GM18519 (cell line): ENCODE results near the gene CA5A.

ENCODE experiments used
- ATAC-seq: cut with Tn5 transposase; IDR thresholded peaks from one replicate; pipeline ENCODE4 v1.9.1; 2021; ENCODE audit warnings: mild to moderate bottlenecking, moderate library complexity; ENCODE audit not compliant: unreplicated experiment, low FRiP score

CA5A gene

DNA sequence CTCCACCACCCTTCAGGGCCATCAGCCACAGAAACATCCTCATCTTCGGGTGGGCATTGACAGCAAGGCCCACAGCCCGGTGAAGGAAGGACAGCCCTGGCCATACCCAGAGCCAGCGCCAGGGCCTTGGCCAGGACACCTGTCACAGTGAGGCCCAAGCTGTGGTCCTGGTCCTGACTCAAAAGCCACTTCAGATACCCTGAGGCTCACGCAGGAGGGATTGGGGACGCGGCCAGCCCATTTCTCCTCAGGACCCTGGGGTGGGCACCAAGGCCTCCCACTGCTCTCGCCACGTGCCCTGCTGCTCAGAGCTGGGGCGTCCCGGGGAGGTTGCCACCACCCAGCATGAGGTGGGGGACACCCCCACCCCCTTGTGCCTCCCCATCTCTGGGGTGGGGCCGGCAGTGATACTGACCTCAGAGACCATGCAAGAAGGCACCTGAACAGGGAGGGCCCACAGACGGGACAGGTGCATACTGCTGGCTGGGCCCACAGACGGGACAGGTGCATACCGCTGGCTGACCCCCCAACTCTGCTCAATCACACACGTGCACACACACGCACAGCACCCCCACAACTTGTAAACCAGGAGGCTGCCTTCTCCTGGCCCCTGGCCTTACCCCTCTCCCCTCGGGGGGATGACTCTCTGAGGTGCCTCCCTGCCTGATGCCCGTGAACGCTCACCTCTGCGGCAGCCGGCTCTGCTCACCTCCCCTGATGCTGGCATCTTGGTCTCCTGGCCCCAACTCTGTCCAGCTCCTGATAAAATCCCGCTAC lies 81.2 kb downstream of the CA5A start:
- no peak for ATAC-seq

DNA sequence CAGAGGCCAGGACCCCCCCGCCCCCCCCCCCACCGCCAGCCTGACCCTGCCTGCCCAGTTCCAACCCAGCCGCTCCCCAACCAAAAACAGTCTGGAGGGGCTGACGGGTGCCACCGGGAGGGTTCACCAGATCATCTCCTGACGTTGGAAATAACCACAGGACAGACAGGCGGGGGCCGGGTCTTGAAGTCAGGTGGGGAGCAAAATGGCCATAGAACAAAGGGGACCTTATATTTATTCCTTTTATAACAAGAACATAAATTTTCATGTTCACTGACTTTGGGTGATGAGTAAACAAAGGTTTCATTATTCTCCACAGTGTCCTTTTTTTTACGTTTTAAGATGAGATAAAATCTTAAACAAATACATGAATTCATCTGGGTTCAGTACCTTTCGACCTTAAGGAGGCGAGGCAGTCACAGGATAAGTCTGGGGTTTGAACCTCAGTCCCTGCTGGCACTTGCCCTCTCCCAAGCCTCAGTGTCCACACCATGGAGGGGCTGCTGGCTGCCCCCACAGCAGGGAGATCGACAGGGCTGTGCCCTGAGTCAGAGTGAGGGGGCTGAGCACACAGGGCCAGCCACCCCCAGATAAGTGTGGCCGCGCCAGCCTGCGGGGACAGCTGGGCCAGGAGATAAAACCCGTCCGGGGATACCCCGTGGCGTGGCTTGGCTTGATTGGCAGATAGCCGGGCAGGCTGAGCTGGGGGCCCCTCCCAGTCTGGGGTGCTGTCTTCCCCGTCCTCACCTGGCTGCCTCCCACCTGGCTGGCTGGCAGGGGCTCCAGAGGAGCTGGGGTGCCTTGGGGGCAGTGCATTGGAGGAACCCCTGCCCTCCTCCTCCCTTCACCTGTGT lies 82.0 kb downstream of the CA5A start:
- no peak for ATAC-seq

DNA sequence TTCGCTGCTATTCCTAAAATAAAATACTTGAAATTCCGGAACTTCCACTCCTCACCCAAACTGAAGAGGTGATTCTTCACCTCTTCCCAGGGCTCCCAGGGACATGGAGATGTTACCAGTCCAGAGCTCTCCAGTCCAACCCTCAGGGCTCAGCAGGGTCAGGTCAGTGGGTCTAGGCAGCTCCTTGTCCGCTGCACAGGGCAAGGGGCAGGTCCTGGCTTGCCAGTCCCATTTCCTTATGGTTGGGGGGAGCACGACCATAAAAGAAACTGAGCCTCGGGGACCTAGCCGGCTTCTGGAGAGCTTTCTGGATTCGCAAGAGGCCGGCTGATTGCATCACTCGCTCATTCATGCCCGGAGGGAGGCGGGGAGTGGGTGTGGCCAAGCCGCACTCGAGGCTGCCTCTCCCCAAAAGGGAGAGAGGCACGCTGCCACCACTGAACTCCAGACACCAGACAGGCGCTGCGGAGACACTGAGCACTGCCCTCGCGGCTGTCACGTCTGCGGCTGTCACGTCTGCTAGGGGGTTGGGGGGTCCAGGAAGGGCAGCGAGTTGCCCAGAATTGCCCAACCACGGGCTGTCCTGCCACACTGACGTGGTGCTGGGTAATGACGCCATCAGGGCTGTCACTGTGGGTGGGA lies 82.8 kb downstream of the CA5A start:
- ATAC-seq = no peak

DNA sequence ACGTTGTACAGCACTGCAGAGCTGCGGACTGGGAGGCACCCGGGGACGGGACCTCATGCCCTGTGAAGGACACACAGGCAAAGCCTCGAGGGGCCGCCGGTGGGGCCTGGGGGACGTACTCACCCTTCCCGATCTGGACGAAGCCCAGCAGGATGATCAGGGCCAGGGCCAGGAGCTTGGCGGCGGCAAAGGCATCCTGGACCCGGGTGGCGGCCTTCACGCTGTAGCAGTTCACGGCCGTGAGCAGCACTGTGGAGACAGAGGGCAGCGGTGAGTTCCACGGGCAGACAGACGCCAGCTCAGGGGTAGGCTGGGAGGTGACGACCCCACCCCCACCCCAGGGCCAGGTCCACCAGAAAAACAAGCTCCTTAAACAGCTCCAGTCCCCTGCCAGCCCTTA lies 84.7 kb downstream of the CA5A start:
- ATAC-seq = no peak

DNA sequence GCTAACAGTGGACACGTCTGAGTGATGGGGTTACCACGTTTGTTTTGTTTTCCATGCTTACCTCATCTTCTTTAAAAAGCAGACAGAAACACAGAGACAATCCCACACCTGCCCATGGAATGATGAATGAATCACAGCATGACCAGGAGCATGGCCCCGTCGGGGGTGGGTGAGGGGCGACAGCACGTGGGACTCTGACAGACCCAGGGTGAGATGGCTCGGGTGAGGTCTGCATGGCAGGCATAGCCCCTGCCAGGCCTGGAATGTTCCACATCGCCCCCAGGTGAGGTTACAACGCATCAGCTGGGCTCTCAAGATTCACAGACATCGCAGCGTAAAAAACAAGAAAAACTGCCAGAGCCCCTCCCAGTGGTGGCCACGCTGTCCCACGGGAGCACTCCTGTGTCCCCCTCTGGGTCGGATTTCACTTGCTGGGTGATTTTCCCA lies 85.2 kb downstream of the CA5A start:
- no peak for ATAC-seq

DNA sequence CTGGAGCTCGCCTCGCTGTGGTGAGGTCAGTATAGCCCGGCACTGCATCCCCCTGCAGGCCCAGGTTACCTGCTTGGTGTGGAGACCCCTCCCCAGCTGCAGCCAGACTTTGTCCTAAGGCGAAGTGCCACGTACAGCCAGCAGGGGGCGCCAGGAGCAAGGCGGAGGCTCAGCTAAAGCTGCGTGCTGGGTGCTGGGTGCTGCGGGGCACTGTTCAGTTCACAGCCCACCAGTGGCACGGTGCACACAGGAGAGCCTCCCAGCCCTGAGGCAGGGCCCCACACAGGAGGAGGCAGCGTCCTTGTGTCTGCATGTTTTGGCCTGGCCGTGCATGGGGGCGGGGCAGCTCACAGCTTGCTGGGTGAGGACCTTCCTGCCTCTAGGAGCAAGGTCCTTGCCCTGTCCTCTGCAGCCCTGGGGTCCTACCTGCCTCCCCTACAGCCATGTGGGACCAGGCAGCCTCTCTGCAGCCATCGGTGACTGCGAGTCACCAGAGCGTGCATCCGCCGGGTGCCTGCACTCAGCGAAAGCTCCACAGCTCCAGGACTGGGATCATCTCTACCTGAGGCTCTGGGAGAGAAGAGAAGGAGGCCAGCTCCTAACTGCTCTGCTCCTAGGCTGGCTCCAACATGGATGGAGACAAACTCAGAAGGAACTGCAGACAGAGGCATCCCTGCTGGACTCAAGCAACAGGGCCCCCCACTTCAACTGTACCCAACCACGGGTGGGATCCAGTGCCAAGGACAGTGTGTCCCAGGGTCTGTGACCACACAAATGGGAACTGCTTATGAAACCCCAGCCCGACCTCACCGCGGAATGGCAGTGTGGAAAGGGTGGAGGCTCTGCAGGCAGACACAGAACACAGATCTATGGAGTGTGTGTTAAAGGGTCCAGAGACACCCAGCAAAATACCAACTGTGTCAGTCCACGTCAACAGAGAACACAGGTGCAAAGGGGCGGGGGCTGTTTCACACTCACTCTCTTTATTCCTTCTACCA lies 86.0 kb downstream of the CA5A start:
- no peak for ATAC-seq

DNA sequence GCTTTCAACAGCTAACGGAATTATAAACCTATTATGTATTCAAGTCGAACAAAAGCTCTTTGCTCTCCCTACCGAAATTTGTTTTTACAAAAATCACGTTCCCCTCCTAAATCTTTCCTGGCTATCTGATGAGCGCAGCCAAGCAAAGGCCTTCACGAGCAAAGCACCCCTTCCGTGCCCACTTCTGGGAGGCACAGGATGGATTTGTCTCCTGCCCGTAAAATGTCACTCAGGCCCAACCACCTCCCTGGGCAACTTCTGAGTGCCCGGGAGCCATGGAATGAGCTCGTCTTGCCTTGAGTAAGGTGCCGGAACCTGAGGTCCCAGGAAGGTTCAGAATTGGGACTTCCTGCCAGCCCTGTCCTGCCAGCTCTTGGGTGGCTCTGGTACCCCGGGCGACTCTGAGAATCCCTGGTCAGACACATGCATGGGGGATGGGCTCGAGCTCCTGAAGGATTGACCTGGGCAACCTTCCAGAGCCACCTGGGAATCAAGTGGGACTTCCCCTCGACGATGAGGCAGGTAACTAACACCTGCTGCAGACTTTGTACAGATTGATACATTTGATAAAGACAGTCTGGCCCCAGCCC lies 86.8 kb downstream of the CA5A start:
- no peak for ATAC-seq

DNA sequence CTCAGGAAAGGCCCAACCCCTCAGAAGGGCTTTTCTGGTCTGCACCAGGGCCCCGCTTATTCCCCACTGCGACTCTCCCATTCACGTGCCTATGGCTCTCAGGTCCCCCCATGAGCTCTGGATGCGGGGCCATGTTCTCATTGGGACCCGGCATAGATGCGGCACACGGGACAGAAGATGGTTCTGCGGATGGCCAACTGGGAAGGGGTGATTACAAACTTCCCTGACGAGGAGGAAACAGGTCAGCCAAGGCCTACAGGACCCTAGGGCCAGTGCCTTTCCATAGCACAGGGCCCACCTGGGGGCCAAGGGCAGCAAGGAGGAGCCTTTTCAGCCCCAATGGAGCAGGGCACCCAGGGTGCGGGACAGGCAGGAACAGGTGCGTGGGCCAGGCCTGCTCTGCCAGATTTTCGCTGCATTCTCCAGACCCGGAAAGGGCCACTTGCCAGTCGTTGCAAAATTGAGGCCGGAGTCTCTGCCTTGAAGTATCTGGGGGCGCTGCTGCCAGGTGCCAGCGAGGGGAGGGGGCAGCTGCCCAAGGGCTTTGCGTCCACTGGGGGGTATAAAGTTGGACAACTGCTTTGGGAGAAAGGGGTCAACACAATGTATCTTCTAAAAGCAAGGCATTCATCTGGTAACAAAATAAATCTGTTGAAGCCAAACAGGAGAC lies 87.5 kb downstream of the CA5A start:
- no peak for ATAC-seq

DNA sequence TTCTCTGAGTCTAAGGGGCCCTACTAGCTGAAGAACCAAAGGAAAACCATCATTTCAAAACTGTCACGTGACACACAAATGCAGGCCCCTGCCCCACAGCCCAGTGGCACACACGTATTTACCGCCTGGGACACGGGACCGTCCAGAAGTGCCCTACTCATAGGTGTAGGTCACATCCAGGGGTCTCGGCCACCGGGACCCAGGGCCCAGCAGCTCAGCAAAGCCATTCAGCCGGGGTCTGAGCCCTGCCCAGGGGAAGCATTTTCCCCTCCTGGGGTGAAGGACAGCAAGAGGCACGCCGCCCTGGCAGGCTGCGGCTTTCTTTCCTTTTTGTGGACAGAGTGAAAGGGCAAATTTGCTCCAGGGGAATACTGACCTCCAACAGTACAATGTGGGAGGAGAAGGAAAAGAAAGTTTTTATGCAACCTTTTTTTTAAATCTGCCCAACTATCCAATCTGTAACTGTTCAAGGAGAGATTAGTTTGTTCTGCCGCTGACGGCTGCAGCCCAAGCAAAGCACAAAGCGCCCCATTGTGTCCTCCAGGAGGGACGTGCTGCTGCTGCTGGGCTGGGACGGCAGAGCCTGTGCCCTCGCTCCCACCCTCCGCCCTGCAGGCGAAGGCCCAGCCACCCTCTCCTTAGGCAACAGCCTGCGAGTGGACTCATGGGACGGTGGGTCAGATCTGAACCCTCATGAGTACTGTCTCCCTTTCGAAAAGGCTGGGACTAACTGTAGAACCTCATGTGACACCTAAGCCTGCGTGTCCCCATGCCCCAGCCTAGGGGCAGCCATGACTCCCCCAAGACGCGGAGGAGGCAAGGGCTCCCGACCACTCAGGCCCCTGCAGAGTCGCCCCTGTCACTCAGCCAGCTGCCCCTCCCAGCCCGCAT lies 88.3 kb downstream of the CA5A start:
- no peak for ATAC-seq

DNA sequence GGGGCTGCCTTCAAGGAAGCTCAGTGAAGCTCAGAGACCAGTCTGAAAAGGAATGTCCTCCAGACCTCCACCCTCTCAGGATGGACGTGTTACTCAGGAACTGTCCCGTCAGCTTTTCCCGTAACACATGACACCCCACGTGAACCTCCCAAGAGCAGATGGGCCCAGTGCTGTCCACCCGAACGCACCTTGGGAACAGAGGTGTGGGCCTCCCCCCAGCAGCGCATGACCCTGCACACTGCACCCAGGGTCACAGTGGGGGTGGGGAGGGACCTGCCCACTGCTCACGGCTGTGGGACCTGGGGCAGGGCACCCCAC lies 88.9 kb downstream of the CA5A start:
- ATAC-seq = no peak

DNA sequence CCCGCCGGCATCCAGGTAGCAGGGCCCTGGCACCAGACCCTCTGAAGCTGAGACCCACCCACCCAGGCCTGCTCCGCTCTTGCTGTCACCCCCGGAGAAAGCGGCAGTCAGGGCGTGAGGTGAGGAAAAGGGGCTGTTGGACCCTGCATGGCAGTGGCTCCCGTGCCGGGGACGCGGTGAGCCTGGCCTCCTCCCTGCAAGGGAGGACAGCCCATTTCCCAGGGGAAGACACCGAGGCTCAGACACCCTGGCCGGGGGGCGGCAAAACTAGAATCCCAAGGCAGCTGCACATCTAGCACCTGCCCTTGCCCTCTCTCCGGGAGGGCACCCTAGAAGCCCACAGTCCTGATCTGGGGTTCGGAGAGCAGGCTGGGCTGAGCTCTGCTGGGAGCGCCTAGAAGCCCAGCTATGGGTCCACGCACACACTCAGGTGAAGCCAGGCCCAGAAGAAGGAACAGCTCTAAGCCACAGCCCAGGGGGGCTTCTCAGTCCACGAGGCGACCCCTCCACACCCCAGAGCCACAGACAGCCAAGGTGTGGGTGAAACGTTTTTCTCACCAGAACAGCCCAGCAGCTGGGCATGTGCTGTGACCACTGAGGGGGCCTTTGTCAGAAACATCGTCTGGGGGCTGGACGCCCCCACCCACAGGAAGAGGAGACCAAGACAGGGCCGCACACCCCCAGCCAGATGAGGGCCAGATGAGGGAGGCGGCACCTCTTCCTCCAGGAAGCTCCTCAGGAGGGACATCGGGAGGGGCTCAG lies 89.4 kb downstream of the CA5A start:
- no peak for ATAC-seq

DNA sequence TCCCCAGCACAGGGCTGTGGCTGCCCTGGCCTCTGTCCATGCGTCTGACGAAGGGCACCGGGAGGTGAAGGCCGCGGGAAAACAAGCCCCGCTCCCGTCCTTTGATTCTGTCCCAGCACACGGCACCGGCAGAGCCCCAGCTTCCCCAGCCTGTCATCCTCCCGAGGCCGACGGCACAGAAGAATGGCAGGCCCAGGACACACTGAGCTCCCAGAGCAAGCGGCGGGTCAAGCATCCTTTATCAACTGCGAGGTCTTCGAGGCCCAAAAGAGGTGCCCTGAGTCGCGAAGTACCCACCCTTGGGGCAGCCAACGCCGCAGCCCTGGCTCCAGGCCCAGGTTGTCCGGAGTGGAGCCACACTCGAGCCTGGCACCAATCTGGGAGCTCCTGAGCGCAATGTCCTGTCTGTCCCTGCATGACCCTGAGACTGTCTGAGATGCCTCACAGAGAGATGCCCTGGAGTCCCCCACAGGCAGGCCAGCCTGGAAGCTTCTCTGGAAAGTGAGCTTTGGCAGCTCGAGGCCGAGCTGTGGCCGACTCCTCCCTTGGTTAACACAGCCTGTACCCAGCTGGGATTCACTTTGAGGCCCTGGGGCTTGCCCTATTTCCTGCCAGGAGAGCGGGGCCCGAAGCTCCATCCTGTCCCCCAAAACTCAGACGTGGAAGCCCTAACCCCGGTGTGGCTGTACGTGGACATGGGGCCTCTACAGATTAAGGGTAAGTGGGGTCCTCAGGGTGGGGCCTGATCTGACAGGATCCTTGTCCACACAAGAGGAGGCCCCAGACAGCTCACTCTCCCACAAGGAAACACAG lies 90.3 kb downstream of the CA5A start:
- ATAC-seq = no peak

DNA sequence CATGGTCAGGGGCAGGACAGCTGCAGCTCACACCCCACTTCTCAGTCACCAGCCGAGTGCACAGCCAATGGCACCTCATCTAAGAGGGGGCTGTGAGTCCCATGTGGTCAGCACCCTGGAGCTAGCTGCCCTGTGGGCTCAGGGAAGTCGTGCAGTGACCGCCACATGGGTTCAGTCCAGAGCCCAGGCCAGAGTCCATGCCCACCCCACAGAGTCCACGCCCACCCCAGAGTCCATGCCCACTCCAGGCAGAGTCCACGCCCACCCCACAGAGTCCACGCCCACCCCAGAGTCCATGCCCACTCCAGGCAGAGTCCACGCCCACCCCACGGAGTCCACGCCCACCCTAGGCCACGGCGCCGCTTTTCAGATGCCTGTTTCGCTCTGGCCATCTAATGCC lies 91.1 kb downstream of the CA5A start:
- no peak for ATAC-seq

DNA sequence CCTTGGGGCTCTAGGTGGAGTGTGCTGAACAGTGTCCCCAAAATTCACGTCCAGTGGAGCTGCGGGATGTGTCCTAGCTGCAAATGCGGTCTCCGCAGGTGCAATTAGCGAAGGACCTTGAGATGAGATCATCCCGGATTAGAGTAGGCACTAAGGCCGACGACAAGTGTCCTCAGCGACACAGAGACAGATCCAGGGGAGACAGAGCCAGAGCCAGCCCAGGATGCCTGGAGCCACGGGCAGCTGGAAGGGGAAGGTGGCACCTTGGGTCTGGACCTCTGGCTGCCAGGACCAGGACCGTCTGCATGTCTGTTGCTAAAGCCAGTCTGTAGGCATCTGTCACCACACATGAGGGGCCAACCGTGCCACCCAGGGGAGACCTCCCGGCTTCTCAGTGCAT lies 91.5 kb downstream of the CA5A start:
- ATAC-seq = no peak

DNA sequence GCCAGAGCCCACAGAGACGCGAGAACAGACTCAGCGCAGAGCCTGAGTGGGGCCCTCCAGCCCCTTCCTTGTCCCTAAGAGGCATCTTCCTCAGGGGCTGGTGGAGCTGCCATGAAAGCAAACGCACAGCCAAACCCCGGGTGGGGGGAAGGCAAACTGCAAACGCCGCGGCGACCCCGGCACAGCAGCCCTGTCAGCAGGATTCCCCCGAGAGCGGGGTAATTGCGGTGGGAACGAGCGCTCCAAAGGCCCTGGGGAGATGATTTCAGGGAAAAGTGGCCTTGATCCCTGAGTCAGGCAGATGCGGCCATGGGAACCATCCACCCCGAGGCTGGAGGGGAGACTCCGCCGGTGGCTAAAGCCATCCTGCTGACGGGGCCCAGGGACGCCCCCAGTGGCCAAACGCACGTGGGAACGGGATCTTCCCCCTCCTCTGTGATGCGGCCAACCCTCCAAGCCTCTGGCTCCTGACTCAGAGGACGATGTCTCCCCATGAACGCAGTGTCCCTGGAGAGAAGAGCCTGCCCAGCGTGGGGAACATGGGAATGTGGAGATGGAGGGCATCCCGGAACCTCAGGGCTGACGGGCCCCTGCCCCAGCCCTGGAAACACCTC lies 92.1 kb downstream of the CA5A start:
- ATAC-seq = no peak

DNA sequence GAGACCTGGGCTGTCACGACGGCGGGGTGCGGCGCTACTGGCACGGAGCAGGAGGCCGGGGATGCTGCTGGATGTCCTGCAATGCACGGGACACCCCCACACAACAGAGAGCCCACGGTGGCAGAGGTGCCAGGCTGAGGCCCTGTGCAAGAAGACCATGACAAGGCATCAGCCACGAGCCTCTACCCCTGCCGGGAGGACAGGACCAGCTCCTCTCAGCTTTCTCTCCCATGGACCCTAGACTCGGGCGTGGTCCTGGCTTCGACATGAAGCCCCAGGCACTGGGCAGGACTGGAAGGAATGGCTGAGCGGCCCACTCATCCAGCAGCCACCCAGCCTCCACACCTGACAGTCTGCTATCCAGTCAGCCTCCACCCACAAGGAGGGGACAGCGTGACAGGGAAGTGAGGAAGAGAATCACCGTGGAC lies 92.6 kb downstream of the CA5A start:
- ATAC-seq = no peak
